GM18907 (cell line): ENCODE data around the gene UPF1.

Experiments
- ATAC-seq: cut with Tn5 transposase; IDR thresholded peaks from one replicate; pipeline ENCODE4 v1.9.1; 2021; ENCODE audit warnings: mild to moderate bottlenecking, moderate library complexity; ENCODE audit not compliant: unreplicated experiment

UPF1 gene

GRCh38 chr19:18853755-18854427 is 22.1 kb downstream of the UPF1 start:
- ATAC-seq, result no peak

- no peak for ATAC-seq
These were observed 23.2 kb downstream of the UPF1 start for GRCh38 chr19:18854982-18855381.

GRCh38 chr19:18855647-18856384 is 24.1 kb downstream of the UPF1 start:
- ATAC-seq, result no peak

GRCh38 chr19:18856385-18857126 is 24.8 kb downstream of the UPF1 start:
- no peak for ATAC-seq

GRCh38 chr19:18857223-18857622 is 25.5 kb downstream of the UPF1 start:
- ATAC-seq, result no peak

GRCh38 chr19:18858906-18859646 is 27.3 kb downstream of the UPF1 start:
- ATAC-seq, result no peak

- ATAC-seq, result no peak
These were observed 28.0 kb downstream of the UPF1 start for GRCh38 chr19:18859676-18860301.

GRCh38 chr19:18860302-18860700 is 28.5 kb downstream of the UPF1 start:
- no peak for ATAC-seq

- no peak for ATAC-seq
These were observed 29.0 kb downstream of the UPF1 start for GRCh38 chr19:18860725-18861124.

GRCh38 chr19:18861235-18861634 is 29.5 kb downstream of the UPF1 start:
- no peak for ATAC-seq

GRCh38 chr19:18861917-18862316 is 30.2 kb downstream of the UPF1 start:
- ATAC-seq, result no peak

GRCh38 chr19:18862976-18863842 is 31.4 kb downstream of the UPF1 start:
- ATAC-seq, result no peak

GRCh38 chr19:18863843-18864362 is 32.1 kb downstream of the UPF1 start:
- ATAC-seq, result no peak

GRCh38 chr19:18865106-18865972 is 33.6 kb downstream of the UPF1 start:
- no peak for ATAC-seq

GRCh38 chr19:18865973-18866799 is 34.4 kb downstream of the UPF1 start:
- ATAC-seq, result no peak

GRCh38 chr19:18866800-18867123 is 35.0 kb downstream of the UPF1 start:
- ATAC-seq, result no peak

GRCh38 chr19:18867199-18867598 is 35.4 kb downstream of the UPF1 start:
- no peak for ATAC-seq

GRCh38 chr19:18867751-18868150 is 36.0 kb downstream of the UPF1 start:
- ATAC-seq, result no peak
